ENCODE measurements around the gene ZNF544.

Gene ZNF544

GRCh38 chr19:58228585-58229254 lies at the start of gene ZNF544:
ZNF544 (plus strand) TSS chr19:58228914; CDS start chr19:58244024, 15,110 bp downstream.
- DNase-seq (ENCODE audit: low spot score) (peak; percentile 88), FAIRE-seq (no peak)

GRCh38 chr19:58181902-58182576 lies 46.7 kb upstream of the ZNF544 start:
- FAIRE-seq: no peak
- peak; percentile 36 for DNase-seq (ENCODE audit: low spot score)

GRCh38 chr19:58182577-58182988 lies 46.1 kb upstream of the ZNF544 start:
- FAIRE-seq: no peak
- no peak for DNase-seq (ENCODE audit: low spot score)

- DNase-seq (ENCODE audit: low spot score) (peak; percentile 96), FAIRE-seq (peak; percentile 79)
Measured at GRCh38 chr19:58182989-58183816, 45.5 kb upstream of the ZNF544 start, which contains the start of gene ZNF274. ZNF274 (plus strand) TSS chr19:58183061; CDS start chr19:58183966, 905 bp downstream.

- DNase-seq (ENCODE audit: low spot score) (no peak), FAIRE-seq (peak; percentile 23)
Measured at GRCh38 chr19:58183817-58184215, 44.9 kb upstream of the ZNF544 start.

- FAIRE-seq (no peak), DNase-seq (ENCODE audit: low spot score) (no peak)
Measured at GRCh38 chr19:58196901-58197616, 31.7 kb upstream of the ZNF544 start.

- no peak for FAIRE-seq
- DNase-seq (ENCODE audit: low spot score): no peak
Measured at GRCh38 chr19:58203814-58204475, 24.8 kb upstream of the ZNF544 start.

GRCh38 chr19:58204566-58204965 lies 24.1 kb upstream of the ZNF544 start:
- DNase-seq (ENCODE audit: low spot score) (no peak), FAIRE-seq (no peak)

- FAIRE-seq: no peak
- no peak for DNase-seq (ENCODE audit: low spot score)
Measured at GRCh38 chr19:58209577-58209976, 19.1 kb upstream of the ZNF544 start.

GRCh38 chr19:58212336-58213074 lies 16.2 kb upstream of the ZNF544 start:
- no peak for DNase-seq (ENCODE audit: low spot score)
- FAIRE-seq: no peak

GRCh38 chr19:58213075-58213369 lies 15.7 kb upstream of the ZNF544 start:
- FAIRE-seq (no peak), DNase-seq (ENCODE audit: low spot score) (no peak)

GRCh38 chr19:58217069-58217481 lies 11.6 kb upstream of the ZNF544 start:
- no peak for FAIRE-seq

GRCh38 chr19:58217607-58218391 lies 10.9 kb upstream of the ZNF544 start:
- DNase-seq (ENCODE audit: low spot score) (no peak), FAIRE-seq (no peak)

More at GRCh38 chr19:58217069-58217481, 11.6 kb upstream of the ZNF544 start:
- no peak for DNase-seq (ENCODE audit: low spot score)

- no peak for DNase-seq (ENCODE audit: low spot score)
- FAIRE-seq: no peak
Measured at GRCh38 chr19:58218899-58219298, 9.8 kb upstream of the ZNF544 start.

GRCh38 chr19:58227964-58228584 lies 640 bp upstream of the ZNF544 start:
- no peak for FAIRE-seq
- DNase-seq (ENCODE audit: low spot score): no peak

- DNase-seq (ENCODE audit: low spot score) (peak; percentile 58), FAIRE-seq (no peak)
Measured at GRCh38 chr19:58229255-58229639, 533 bp downstream of the ZNF544 start.

- FAIRE-seq (no peak), DNase-seq (ENCODE audit: low spot score) (no peak)
Measured at GRCh38 chr19:58237324-58237723, 8.6 kb downstream of the ZNF544 start.

GRCh38 chr19:58243351-58243750 lies 14.6 kb downstream of the ZNF544 start:
- DNase-seq (ENCODE audit: low spot score) (no peak), FAIRE-seq (no peak)

GRCh38 chr19:58248886-58249285 lies 20.2 kb downstream of the ZNF544 start:
- FAIRE-seq: no peak
- no peak for DNase-seq (ENCODE audit: low spot score)

Measured in urothelium cell line (cell line).